ENCODE results near the gene PIGV.

The PIGV gene

DNA sequence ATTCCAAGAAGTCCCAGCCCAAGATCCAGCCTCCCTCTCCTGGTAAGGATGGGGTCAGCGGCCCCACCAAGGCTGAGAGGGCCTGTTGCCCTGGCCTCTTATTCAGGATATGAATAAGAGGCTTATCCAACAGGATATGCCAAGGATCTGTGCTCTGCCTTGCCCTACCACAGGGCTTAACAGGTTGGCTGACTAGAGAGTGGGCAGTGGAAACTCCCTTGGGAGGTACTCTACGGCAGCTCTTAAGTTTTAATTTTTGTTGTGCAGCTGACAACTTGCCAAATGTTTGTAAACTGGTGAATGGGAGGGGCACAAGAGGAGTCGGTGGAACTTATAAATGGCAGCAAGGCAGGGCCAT, 16.5 kb upstream of the PIGV start:
- no peak overlapping the region for H3K4me3 ChIP-seq (ENCODE audit: low read length)
- no peak for DNase-seq (ENCODE audit: low read depth, low spot score)

DNA sequence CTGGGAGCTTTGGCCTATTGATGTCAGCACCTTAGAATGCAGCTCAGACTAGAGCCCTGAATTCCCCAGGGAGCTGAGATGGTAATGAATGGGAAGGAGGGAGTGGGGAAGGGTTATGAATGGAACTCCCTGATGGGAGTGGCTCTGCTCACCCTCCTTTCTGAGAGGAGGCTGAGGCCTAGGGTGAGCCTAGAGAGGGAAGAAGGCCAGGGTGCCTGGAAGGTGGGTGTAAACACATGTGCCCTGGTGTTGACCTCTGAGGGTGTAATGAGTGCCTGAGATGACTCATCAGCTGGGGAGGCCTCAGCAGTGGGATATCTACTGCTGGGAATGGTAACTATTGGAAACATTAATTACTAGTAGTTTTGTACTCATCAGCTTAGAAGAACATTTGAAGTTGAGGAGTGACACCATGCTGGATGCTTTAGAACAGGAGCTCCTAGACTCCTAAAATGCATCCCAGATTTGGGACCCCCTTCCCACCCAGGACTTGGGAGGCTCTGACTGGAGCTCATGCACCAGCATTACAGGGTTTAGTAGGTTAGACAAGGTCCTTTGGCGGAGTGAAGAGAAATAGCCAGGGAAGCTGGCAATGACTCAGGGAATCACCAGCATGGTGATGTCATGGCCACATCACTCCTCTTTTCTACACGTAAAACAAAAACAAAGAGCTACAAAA, 16.0 kb upstream of the PIGV start:
- no peak for DNase-seq (ENCODE audit: low read depth, low spot score)
- H3K4me3 ChIP-seq (ENCODE audit: low read length), result no peak overlapping the region

DNA sequence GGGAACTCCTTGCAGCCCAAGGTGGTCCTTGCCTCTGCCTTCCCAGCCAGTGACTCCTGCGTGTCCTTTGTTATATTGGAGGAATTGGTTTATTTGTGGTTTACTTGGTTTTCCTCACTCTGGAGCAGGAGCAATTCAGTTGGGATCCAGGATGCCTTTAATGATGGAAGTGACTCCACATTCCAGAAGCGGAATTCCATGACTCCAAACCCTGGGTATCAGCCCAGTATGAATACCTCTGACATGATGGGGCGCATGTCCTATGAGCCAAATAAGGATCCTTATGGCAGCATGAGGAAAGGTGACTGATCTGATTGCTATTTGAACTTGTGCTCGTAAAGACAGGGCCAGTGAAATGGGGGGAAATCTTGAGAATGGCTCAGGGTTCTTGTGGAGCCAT, 15.1 kb upstream of the PIGV start:
- no peak overlapping the region for H3K4me3 ChIP-seq (ENCODE audit: low read length)
- DNase-seq (ENCODE audit: low read depth, low spot score), result no peak

DNA sequence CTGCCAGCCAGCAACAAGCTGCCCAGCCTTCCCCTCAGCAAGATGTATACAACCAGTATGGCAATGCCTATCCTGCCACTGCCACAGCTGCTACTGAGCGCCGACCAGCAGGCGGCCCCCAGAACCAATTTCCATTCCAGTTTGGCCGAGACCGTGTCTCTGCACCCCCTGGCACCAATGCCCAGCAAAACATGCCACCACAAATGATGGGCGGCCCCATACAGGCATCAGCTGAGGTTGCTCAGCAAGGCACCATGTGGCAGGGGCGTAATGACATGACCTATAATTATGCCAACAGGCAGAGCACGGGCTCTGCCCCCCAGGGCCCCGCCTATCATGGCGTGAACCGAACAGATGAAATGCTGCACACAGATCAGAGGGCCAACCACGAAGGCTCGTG, 13.3 kb upstream of the PIGV start:
- DNase-seq (ENCODE audit: low read depth, low spot score), result no peak
- H3K4me3 ChIP-seq (ENCODE audit: low read length), result no peak overlapping the region

DNA sequence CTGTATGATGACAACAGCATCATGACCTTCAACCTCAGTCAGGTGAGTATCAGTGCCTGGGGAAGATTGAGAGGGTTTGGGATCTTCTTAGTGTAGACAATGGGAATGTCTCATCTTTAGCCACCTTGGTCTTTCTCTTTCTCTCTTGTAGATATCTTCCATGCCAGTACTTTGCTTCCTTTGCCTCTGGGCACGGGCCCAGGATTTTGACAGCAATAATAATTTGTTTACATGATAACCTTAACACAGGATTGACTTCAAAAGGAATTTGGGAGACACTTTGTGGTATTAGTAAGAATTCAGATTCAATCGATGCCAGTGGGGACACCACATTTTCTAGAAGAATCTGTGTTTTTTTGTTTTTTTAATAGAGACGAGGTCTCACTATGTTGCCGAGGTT, 12.1 kb upstream of the PIGV start:
- no peak for DNase-seq (ENCODE audit: low read depth, low spot score)
- no peak overlapping the region for H3K4me3 ChIP-seq (ENCODE audit: low read length)

DNA sequence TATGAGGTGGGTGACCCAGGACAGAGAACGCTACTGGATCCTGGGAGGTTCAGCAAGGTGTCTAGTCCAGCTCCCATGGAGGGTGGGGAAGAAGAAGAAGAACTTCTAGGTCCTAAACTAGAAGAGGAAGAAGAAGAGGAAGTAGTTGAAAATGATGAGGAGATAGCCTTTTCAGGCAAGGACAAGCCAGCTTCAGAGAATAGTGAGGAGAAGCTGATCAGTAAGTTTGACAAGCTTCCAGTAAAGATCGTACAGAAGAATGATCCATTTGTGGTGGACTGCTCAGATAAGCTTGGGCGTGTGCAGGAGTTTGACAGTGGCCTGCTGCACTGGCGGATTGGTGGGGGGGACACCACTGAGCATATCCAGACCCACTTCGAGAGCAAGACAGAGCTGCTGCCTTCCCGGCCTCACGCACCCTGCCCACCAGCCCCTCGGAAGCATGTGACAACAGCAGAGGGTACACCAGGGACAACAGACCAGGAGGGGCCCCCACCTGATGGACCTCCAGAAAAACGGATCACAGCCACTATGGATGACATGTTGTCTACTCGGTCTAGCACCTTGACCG, 8.6 kb upstream of the PIGV start:
- DNase-seq (ENCODE audit: low read depth, low spot score), result no peak
- H3K4me3 ChIP-seq (ENCODE audit: low read length), result no peak overlapping the region

DNA sequence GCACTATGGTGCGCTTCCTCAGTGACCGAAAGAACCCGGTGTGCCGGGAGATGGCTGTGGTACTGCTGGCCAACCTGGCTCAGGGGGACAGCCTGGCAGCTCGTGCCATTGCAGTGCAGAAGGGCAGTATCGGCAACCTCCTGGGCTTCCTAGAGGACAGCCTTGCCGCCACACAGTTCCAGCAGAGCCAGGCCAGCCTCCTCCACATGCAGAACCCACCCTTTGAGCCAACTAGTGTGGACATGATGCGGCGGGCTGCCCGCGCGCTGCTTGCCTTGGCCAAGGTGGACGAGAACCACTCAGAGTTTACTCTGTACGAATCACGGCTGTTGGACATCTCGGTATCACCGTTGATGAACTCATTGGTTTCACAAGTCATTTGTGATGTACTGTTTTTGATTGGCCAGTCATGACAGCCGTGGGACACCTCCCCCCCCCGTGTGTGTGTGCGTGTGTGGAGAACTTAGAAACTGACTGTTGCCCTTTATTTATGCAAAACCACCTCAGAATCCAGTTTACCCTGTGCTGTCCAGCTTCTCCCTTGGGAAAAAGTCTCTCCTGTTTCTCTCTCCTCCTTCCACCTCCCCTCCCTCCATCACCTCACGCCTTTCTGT, 7.3 kb upstream of the PIGV start:
- DNase-seq (ENCODE audit: low read depth, low spot score), result no peak
- H3K4me3 ChIP-seq (ENCODE audit: low read length), result no peak overlapping the region

DNA sequence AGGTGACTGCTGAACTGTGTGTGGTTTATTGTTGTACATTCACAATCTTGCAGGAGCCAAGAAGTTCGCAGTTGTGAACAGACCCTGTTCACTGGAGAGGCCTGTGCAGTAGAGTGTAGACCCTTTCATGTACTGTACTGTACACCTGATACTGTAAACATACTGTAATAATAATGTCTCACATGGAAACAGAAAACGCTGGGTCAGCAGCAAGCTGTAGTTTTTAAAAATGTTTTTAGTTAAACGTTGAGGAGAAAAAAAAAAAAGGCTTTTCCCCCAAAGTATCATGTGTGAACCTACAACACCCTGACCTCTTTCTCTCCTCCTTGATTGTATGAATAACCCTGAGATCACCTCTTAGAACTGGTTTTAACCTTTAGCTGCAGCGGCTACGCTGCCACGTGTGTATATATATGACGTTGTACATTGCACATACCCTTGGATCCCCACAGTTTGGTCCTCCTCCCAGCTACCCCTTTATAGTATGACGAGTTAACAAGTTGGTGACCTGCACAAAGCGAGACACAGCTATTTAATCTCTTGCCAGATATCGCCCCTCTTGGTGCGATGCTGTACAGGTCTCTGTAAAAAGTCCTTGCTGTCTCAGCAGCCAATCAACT, 6.4 kb upstream of the PIGV start:
- DNase-seq (ENCODE audit: low read depth, low spot score), result no peak
- no peak overlapping the region for H3K4me3 ChIP-seq (ENCODE audit: low read length)

DNA sequence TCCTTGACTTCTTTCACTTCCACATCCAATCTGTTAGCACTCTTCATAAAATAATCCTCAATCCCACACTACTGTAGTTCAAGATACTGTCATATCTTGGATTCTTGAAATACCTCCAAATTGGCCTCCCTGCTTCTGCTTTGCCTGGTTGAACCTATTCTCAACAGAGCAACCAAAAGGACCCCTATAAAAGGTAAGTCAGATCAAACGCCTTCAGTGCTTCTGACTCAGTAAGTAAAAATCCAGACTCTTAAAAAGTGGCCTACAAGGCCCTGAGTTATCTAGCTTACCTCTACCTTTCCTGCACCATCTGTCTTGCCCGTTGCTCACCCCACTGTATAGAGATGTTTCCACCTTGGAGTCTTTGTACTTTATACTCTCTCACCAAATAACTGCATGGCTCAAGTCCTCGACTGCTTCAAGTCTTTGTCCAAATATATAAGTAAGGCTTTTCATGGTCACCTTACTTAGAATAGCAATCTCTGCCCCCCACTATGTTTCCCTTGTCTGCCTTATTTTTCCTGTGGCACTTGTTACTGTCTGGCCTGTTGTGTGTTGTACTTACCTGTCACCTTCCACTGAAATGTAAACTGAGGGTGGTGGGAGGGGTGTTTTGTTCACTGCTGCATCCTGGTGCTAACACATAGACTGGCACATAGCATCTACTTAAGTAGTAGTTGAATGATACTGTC, 5.1 kb upstream of the PIGV start:
- no peak for DNase-seq (ENCODE audit: low read depth, low spot score)
- no peak overlapping the region for H3K4me3 ChIP-seq (ENCODE audit: low read length)

DNA sequence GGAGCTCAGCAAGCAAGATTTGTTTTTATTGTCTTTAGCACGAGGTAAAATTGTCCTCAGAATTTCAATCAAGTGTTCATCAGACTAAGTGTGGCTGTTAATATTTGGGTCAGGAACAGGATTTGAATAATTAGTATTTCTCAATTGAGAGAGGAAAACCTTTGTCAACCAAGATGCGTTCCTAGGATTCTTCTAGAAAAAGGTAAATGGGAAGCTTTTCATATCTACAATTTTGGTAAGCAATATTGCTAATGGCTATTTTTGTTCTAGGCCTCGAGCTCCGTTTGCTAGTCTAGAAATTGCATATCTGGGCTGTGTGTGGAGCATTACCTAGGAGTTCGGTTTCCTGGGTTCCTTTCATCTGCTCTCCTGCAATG, 4.1 kb upstream of the PIGV start:
- H3K4me3 ChIP-seq (ENCODE audit: low read length), result no peak overlapping the region
- no peak for DNase-seq (ENCODE audit: low read depth, low spot score)

DNA sequence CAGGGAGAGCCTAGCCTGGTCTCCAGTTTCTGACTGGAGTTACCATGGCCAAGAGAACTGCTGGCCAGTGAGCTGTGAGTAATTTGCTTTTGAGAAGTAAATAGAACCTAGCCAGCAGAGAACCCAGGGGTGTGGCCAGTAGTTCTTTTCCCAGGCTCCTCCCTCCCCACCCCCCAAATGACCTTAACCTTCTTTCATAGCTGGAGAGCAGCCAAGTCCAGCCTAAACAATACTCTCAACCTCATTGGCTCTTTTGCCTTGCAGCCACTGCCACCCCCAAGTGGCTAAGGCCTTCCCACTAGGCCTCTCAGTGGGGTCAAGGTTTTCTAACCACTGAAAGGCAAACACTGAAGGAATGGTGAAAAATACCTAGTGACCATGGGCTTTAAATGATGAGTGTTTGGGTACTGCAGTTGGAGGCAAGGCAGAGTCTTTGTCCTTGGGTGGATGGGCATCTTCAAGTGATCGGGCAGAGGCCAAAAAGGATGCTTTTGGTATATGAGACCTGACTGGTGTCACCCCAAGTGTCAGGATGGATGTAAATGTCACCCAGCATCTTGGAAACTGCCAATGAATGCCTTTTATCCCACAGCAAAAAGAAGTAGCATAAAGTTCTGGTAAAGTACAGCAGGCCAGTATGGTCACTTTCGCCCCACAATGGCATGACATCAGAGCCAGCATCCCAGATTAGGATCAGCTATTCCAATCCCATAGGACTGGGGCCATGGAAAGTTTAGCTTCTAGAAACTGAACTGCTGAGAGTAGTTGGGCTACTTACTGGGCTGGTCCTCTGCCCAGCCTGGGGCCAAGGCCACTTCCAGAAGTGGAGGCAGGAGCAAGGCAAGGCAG, 3.5 kb upstream of the PIGV start:
- DNase-seq (ENCODE audit: low read depth, low spot score), result no peak
- H3K4me3 ChIP-seq (ENCODE audit: low read length), result no peak overlapping the region

DNA sequence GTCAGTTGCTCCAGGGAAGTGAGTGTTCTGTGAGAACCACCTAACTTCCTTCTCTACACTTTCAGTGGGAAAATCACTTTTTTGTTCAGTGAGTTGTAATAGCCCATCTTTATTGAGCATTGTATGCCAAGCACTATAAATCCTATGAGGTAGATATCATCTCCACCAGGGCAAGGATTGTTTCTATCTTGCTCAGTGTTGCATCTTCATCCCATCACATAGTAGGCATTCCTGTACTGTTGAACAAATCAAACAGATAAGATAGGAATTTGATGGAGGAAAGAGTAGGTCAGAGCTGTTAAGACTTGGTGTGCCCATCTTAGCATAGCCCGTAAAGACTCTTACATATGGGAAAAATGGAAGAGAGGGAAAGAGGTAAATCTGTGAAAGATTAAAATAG, 2.9 kb upstream of the PIGV start:
- no peak for DNase-seq (ENCODE audit: low read depth, low spot score)
- no peak overlapping the region for H3K4me3 ChIP-seq (ENCODE audit: low read length)

DNA sequence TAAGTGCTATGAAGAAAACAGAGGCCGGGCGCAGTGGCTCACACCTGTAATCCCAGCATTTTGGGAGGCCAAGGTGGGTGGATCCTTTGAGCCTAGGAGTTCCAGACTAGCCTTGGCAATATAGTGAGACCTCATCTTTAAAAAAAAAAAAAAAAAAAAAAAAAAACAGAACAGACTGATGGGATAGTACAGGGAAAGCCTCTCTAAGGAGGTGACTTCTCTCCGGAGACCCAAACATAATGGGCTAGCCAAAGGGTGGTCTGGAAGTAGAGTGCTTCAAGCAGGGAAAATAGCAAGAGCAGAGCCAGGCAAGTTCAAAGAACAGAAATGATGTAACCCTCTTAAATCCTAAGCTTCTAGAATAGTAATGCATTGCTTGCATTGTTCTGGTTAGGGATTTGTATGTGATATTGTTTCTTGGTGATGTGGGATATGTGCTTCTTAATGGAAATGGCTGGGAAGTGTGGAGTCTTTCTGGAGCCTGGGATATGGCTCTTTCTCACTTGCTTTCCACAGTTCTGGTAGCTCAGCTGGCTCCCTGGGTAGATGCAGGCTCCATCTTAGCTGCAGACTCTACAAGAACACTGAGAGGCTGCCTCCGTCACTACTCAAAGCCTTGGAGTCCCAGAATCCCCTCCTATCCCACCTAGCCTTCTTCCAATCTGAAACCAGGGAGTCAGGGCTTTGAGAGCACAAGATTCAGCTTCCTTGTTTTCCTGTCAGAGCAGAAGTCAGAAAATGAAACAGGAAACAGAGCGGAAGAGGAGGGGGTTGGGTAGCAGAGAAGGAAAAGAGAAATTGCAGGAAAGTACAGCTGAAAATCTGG, 1.9 kb upstream of the PIGV start:
- H3K4me3 ChIP-seq (ENCODE audit: low read length), result peak overlapping the region; percentile 96
- DNase-seq (ENCODE audit: low read depth, low spot score), result peak; percentile 61

DNA sequence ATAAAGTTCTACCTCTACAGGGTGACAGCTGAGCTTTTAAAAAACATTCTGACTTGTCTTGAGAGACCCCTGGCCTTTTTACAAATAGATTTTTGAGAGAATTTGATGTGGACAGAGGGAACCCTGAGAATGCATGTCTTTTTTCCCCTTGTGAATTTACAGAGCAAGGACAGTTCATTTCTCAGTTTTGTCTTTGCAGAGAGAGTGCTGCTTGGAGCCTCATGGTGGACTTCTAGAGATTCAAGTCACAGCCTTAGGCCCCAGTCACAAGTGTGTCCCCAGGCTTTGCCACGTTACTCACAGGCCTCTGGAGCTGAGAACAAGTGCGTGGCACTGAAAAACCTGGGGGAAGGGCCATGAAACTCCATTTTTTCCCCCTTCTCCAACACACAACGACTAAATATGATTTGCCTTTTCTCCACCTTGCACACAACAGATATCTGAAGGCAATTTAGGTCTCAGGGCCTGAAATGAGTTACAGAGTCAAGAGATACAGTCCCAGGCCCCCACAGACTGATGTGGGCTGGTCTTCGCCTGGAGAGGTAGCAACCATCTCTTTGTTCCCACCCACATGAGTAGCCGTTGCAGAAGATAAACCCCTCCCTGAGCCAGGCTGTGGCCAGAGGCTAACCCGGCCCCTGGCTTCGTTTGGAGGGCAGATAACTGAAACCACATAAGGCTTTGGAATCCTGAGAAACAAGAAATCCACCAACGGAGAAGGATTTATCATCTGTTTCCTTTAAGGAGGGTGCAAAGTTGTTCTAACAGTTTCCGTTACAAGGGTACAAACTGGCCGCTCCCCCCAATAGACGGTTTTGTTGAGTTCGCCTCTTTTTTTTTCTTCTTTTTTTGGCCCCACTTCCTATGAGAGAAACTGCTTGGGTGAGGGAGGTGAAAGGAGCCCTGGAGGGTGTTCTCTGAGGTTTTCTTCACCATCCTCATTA, 1.0 kb upstream of the PIGV start:
- H3K4me3 ChIP-seq (ENCODE audit: low read length), result peak overlapping the region; percentile 96
- peak; percentile 77 for DNase-seq (ENCODE audit: low read depth, low spot score)

DNA sequence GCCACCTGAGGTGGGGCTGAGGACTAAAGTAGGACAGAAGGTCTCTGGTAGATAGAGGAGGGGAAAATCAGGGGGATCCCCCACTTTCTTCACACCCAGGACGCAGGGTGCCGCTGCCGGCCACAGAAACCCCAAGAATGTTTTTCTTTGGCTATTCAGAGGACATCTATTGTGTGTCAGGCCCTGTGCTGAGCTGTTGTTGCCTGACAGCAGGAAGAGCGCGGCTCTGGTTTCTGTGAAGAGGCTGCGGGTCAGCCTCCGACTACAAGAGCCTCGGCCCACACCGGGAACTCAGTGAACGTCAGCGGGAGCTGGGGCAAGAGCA, 407 bp upstream of the PIGV start:
- peak overlapping the region; percentile 96 for H3K4me3 ChIP-seq (ENCODE audit: low read length)
- DNase-seq (ENCODE audit: low read depth, low spot score), result peak; percentile 28

DNA sequence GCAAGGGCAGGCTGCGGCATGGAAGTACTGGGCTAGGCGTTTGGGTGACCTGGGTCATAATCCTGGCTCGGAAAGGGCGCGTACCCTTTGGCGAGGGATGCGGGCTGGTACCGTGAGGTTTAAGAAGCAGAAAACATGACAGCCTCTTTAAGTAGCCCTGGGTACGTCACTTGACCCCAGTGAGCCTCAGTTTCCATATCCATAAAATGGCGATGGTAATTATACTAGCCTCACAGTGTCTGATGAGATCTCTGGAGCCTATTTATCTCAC, 700 bp downstream of the PIGV start:
- peak overlapping the region; percentile 96 for H3K4me3 ChIP-seq (ENCODE audit: low read length)
- no peak for DNase-seq (ENCODE audit: low read depth, low spot score)

DNA sequence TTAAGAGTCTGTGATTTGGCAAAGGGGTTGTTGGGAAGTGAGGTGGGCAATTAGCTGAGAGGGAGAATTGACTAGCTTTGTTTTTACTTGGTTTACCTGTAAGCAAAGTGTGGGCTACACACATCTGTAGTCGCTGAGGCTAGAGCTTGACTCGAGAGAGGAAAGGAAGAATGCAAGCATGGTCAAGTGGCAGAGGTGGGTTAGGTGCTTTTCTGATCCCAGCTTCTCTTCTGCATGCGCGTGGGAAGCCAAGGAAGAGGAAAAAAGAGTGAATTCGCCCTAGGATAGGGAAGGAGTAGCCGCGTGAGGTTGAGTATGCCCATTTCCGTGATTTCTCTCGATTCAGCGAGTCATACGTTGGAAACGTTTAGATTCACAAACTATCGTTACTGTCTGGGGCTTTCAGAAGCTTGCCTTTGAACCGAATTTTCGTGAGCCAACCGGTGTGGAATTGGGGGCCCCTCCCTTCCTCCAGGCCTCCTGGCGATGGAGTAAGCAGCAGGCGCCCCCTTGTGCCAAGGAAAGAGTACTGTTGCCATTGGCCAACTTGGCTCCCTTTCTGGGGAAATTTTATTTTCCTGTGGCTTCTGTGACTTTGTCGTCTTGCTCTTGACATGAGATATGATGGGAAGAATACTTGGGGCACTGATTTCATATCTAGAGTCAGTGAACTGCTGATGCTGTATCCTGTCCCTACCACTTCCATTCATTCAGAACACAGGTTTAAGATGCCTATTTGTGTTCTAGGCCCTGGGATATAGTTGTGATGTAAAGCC, 1.3 kb downstream of the PIGV start:
- H3K4me3 ChIP-seq (ENCODE audit: low read length), result peak overlapping the region; percentile 96
- peak; percentile 86 for DNase-seq (ENCODE audit: low read depth, low spot score)
